ENCODE data around the gene CLEC11A. TPM values are rescaled to one million over a fixed set of nuclear protein-coding genes. Genes with fewer than 3 reads are reported as not detected.
A peak's percentile ranks its signal among the peaks of the same experiment; 100 is the strongest.

The CLEC11A gene
- total RNA-seq, 4 donors from 2014 or later, result 3.3 to 4.6 (median 4.0) TPM; not detected in 1

- no peaks in the 10 kb centered on the region for H3K36me3 ChIP-seq
- no peak for TF ChIP-seq CTCF (IDR thresholded peaks at IDR 0.05)
- TF ChIP-seq POLR2A (IDR thresholded peaks at IDR 0.05), result no peak
- H3K27me3 ChIP-seq, result peaks cover 0 to 16% of the 10 kb centered on the region in 2 donors
- H3K4me3 ChIP-seq, result peak overlapping the region in 3 of 4 donors; percentile 29 to 39 (median 38)
- H3K9me3 ChIP-seq, result no peaks in the 10 kb centered on the region
- H3K27ac ChIP-seq, result no peak overlapping the region
- DNase-seq, result peak in 1 of 3 donors; percentile 24
- H3K4me1 ChIP-seq, result peaks cover 0 to 16% (median 8%) of the 10 kb centered on the region in 4 donors
These were observed 4.7 kb upstream of the CLEC11A start for GRCh38 chr19:50718255-50719118.

GRCh38 chr19:50719119-50719435 is 4.1 kb upstream of the CLEC11A start:
- H3K27ac ChIP-seq, result no peak overlapping the region
- TF ChIP-seq CTCF (IDR thresholded peaks at IDR 0.05), result no peak
- no peak for TF ChIP-seq POLR2A (IDR thresholded peaks at IDR 0.05)
- peaks cover 0 to 19% (median 8%) of the 10 kb centered on the region in 4 donors for H3K4me1 ChIP-seq
- no peaks in the 10 kb centered on the region for H3K36me3 ChIP-seq
- H3K9me3 ChIP-seq, result no peaks in the 10 kb centered on the region
- peak overlapping the region in 3 of 4 donors; percentile 29 to 39 (median 38) for H3K4me3 ChIP-seq
- DNase-seq, result no peak
- peaks cover 0 to 16% of the 10 kb centered on the region in 2 donors for H3K27me3 ChIP-seq

GRCh38 chr19:50719566-50719965 is 3.6 kb upstream of the CLEC11A start, which contains the start of gene SHANK1:
SHANK1 (minus strand) TSS chr19:50719802; CDS start chr19:50716919, 2,883 bp downstream.
- Histone ChIP-seq H3K27ac (no peak within 1 kb of the TSS), H3K36me3 (no peaks in the 10 kb centered on the region), H3K27me3 (peaks cover 0 to 16% of the 10 kb centered on the region in 2 donors), H3K4me3 (peak within 1 kb of the TSS in 3 of 4 donors; percentile 29 to 39 (median 38)), H3K4me1 (peaks cover 0 to 24% (median 8%) of the 10 kb centered on the region in 4 donors), H3K9me3 (no peaks in the 10 kb centered on the region)
- no peak for DNase-seq
- TF ChIP-seq POLR2A (IDR thresholded peaks at IDR 0.05) (no peak), CTCF (IDR thresholded peaks at IDR 0.05) (no peak)

GRCh38 chr19:50720181-50720920 is 2.8 kb upstream of the CLEC11A start:
- Histone ChIP-seq H3K27me3 (peaks cover 0 to 16% of the 10 kb centered on the region in 2 donors), H3K4me1 (peaks cover 0 to 28% (median 10%) of the 10 kb centered on the region in 4 donors), H3K4me3 (no peak overlapping the region), H3K9me3 (peaks cover 0 to 5% (median 0%) of the 10 kb centered on the region in 4 donors), H3K27ac (no peak overlapping the region), H3K36me3 (no peaks in the 10 kb centered on the region)
- no peak for DNase-seq
- TF ChIP-seq CTCF (IDR thresholded peaks at IDR 0.05), result no peak
- TF ChIP-seq POLR2A (IDR thresholded peaks at IDR 0.05), result no peak

GRCh38 chr19:50720921-50721381 is 2.2 kb upstream of the CLEC11A start:
- H3K4me3 ChIP-seq, result no peak overlapping the region
- no peak overlapping the region for H3K27ac ChIP-seq
- no peaks in the 10 kb centered on the region for H3K36me3 ChIP-seq
- DNase-seq, result no peak
- H3K9me3 ChIP-seq, result peaks cover 0 to 6% (median 0%) of the 10 kb centered on the region in 4 donors
- TF ChIP-seq POLR2A (IDR thresholded peaks at IDR 0.05), result no peak
- peaks cover 0 to 34% (median 10%) of the 10 kb centered on the region in 4 donors for H3K4me1 ChIP-seq
- peaks cover 0 to 16% of the 10 kb centered on the region in 2 donors for H3K27me3 ChIP-seq
